ENCODE results near the gene EREG.
"Not testable (repeated sequence)": the region's sequence is repeated elsewhere in the genome, so short reads cannot be mapped to it uniquely, and the experiment has no call there.

Gene EREG

DNA sequence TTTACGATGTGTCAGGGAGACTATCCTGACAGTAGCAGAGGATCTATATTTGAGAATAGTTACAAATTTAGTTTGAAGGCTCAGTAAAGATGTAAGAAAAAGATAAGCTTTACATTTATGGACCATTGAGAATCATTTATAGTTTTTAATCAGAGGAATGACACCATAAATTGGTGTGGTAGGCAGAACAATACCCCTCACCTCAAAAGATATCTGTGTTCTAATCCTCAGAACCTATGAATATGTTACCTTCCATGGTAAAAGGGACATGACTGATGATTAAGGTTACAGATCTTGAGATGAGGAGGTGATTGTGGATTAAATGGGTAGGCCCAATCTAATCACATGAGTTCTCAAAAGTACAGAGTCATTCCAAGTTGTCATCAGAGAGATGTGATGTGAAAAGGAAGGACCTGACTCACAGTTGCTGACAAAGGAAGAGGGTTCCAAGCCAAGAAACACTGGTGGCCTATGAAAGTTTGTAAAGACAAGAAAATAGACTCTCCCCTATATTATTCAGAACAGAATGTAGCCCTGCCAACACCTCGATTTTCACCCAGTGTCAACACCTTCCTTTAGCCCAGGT lies 27.0 kb downstream of the EREG start:
- no peak for DNase-seq

DNA sequence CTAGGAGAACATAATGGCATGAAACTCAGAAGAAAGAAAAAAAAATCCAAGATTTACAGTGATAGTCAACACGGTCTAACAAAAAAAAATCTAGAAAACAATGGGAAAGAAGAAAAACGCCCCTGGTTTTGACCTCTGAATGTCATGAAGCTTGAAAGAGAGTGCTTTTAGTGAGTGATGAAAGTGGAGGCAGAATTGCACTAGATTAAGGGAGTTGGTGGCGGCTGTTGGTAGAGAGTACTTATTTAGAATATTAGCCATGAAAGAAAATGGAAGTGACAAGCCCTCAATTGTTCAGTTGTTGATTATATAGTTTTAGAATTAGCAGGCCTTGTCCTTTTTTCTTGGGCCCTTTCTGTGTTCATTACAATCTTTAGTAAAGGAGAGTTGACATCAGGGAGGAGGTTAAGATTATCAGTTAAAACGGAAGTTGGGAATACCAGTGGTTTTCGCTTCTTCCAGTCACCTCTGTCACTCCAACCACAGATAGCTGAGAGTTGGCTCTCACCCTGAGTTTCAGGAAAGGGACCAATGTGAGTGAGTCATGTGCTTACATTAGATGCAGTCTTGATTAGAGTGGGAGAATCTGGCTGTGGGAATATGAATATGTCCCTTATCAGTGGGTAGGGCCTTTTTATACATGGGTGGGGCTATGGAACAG lies 29.7 kb downstream of the EREG start:
- DNase-seq = no peak

DNA sequence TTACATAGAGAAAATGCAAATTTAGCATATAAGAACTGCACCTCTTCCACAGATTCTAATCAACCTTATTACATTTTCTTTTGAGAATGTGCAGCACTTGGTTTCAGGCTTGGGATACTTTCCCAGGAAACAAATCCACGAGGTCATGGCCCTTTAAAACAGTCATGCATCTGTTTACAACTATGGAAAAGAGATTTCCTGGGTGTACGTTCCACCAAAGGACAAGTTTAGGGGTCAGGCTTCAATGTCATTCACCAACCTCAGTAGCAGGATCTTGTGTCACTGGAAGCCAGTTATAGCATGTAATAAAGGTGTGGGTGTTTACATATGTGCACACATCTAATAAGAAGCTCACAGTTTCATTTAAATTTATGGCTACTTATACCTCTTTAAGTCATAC lies 30.7 kb downstream of the EREG start:
- no peak for DNase-seq

DNA sequence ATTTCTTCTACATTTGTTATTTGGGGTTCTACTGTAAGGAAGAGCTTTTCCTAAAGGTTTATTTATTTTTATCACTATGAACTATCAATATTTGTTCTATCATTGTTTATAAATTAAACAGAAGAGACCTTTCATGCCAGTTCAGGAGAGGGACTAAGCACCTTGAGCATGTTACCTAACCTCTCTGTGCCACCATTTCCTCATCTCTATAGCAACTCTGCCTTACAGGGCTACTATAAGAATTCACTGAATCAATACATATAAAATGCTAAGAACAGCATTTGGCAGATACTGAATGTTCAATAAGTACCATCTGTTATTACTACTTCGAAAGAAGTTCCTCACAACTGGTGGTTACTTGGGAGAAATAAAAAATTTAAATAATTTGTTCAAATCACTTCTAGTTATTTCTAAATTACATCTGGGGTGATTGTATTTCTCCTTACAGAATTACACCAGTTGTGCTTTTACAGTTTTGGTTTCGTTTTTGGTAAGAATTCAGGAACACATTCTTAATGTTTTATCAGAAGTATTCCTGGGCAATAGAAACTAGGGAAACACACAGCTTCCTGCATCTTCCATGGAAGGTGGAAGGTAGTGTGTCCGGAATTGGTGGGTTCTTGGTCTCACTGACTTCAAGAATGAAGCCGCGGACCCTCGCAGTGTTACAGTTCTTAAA lies 32.9 kb downstream of the EREG start:
- no peak for DNase-seq

DNA sequence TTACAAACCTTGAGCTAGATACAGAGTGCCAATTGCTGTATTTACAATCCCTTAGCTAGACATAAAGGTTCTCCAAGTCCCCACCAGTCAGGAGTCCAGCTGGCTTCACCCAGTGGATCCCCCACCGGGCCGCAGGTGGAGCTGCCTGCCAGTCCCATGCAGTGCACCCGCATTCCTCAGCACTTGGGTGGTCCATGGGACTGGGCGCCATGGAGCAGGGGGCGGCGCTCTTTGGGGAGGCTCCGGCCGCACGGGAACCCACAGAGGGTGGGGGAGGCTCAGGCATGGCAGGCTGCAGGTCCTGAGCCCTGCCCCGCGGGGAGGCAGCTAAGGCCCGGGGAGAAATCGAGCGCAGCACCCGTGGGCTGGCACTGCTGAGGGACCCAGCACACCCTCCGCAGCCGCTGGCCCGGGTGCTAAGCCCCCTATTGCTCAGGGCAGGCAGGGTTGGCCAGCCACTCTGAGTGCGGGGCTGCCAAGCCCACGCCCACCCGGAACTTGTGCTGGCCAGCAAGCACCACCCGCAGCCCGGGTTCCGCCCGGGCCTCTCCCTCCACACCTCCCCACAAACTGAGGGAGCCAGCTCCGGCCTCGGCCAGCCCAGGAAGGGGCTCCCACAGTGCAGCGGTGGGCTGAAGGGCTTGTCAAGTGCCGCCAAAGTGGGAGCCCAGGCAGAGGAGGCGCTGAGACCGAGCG lies 34.1 kb downstream of the EREG start:
- not testable (repeated sequence) for DNase-seq

DNA sequence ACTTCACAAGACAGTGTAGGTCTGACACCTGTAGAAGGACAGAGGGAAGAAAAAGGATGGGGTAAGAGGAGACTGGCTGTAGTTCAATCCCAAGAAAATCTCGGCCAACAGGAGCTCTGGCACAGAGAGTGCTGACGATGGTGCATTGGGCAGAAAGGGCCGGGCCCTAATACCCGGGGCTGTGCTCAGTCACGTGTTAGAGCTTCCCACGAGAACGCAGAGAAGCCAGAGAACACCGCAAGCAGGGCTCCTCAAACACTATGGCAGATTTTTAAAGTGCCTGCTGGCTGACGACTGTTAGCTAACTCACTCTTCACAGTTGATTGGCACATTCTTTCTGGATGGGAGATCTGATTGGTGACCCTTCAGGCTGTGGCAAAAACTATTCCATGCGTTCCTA lies 35.5 kb downstream of the EREG start:
- no peak for DNase-seq

DNA sequence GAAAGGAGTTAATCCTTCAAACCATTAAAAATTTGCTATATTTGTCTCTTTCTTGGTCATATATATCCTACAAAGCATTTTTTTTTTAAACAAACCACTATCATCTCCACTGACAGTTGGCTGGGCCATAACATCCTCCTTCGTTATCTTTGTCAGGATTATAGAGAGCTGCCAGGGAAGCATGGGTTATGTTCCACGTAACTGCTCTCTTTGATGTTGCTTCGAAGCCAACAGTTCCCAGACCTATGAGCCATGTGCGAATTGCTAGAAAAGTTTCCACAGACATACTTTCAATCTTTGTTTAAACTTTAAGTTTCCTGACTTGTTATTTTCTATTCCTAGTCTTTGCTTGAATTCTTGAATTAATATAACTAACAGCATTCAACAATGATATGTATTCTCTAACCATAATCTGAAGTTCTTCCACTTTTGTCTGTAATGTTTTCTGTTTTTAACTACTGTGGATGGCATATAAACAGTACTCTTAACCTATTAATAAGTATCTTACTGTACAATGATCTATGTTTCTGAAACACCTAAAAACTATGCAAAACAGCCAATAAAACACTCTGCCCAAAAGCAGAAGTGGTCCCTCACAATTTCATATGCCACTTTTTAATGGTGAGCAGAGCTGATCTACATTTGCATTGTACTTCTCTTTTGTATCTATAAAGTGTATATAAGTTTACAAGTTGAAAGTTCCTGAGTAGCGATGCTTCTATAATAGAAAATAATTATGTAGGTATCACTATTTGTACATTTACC lies 37.9 kb downstream of the EREG start:
- no peak for DNase-seq

DNA sequence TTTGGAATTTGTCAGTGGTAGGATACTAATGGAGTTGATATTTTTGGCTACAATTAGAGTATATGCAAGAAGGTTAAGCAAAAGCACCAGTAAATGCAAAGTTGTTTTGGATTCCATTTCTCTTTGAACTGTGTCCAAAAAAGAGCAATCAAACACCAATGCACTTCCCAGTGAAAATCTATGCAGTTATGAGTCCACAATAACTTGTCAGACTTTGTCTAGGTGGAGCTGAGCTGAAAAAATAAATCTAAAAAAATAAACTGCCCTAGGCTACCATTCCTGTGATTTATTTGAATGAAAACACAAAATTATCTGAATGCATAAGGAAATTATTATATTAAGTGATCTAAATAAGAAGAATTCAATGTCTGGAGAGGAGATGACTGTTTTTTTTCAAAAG lies 42.9 kb downstream of the EREG start:
- DNase-seq = no peak

DNA sequence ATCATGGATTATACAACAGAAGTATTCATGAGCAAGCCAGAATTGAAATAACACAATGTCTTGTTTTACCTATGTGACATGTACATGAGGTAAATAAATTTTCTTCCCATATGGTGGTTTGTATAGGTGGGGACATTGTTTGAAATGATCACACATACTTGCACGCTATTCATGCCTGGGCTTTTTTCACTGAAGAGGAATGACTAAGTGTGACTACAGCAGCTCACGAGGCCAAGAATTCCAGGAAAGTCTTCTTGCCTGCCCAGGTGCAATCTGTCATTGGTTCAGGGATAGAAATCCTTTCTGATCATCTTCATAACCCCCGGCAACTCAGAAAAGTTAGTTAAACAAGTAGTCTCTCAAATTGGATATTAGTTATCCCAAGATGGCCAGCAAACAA lies 43.7 kb downstream of the EREG start:
- no peak for DNase-seq

DNA sequence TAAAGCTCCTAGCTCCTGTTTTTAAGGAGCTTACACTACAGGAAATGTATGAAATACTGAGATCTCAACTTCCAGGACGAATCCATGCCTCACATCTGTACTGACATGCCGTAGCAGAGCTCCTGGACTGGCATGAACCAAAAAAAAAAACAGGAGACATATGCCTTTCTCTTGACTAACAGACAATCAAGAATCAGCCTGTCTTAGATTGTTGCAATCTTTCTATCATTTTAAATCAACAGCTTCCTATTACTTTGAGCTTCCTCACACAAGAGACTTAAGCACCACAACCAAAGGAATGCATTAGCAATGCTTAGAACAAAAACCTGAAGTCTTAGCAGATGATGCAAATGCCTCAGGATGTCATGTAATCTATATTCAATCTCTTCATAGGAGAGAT lies 45.3 kb downstream of the EREG start:
- DNase-seq = no peak

DNA sequence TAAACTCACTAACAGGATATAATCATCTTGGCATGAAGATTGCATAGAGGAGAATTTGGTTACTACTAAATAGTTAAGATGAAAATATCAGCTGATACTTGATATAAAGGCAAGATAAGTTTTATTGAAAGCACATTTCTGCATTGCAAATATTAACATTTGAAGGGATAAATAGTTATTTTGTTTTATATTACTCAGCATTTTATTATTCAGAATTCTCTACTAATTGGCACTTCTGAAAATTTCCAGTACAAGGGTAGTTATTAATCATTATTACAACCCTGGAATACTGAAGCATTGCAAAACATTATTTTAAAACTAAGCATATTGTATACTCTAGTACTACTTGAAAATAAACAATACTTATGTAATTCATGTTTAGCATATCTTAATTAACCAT lies 47.3 kb downstream of the EREG start:
- no peak for DNase-seq

DNA sequence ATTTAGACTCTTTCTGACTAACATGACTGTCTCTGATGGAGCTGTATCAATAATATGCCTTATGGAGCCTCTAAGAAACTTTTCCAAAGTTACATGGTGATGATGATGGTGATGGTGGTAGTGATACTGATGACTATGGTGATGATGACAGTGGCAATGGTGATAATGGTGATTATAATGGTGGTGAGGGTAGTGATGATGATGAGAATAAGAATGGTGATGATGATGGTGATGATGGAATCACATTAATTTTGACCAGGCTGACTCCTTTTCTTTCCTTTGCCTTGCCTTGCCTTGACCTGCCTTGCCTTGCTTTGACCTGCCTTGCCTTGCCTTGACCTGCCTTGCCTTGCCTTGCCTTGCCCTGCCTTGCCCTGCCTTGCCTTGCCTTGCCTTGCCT lies 48.3 kb downstream of the EREG start:
- no peak for DNase-seq

DNA sequence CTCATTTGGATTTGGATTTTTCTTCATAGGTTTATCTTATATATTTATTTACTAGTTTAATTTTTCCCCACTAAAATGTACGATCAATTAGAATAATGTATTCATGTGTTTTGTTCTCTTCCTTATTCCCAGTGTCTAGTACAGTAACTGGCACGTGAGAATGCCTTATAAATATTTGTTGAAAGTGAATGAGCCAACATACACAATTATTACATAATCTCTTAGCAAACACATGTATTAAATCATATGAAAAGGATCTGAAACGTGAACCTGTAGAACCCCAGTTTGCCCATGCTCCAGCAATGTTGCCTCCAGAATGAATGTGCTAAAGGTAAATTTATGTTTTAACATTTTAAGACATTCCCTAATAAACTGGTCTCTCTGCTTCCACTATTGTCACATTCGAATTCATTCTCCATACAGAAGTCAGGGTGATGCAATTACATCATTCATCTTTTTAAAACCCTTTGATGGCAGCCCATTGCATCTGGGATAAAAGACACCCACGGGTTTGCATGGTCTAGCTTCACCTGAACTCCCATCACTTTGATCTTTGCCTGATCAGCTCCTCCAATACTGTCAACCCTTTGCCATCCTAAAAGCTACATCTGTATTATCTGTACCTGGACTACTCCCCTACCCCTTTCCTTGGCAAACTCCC lies 49.3 kb downstream of the EREG start:
- DNase-seq = no peak

DNA sequence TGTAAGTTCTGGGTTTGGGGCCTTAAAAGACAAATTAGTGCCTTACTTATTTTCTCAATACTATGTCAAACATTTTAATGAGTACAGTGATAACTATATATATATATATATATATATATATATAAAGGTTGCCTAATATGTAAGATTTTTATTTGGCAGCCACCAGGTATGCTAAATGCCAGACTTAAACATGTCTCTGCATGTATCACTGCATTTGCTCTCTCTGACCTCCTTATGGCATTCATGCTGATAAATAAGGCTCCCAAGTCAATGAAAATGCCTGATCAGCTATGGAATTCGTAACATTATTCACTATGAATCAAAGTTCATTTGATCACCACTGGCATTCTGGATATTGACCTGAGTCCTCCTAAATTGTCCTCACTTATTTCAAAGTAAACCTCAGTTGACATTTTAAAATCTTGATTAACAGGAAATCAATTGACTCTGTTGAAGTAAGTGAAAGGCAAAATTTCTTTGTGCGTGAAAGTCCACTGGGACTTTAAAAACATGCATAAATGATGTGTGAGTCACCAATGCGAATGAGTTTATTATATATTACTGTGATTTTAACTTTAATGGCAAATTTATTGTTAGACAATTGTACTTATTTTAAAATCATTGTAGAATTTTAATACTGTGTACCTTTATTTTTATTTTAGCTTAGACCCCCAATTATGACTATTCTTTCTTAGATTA lies 50.8 kb downstream of the EREG start:
- DNase-seq = no peak

DNA sequence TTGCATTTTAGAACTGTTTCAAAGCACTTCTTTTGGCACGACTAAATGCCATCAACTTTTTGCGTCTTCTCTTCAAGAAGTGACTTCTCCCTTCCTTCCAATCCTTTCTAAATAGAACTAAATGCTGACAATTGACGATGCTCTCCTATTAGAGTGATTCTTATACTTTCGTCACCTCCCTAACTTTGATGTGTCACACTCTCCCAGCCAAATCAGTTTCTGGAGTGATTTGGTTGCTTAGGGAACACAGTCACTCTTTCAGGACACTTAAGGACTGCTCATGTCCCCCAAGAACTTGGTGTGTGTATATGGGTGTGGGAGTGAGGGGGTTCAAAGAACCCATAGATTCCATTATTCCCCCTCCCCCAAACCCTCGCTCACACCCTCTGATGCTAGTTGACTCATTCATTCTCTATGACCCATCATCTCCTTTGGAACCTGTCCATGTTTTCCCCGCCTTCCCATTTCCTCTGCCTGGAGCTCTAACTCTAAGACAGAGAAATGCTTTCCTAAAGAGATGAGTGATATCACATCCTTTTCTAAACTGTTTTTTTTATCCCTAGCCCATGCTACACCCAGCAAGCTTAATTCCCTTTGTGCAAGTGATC lies 53.2 kb downstream of the EREG start:
- DNase-seq = no peak

DNA sequence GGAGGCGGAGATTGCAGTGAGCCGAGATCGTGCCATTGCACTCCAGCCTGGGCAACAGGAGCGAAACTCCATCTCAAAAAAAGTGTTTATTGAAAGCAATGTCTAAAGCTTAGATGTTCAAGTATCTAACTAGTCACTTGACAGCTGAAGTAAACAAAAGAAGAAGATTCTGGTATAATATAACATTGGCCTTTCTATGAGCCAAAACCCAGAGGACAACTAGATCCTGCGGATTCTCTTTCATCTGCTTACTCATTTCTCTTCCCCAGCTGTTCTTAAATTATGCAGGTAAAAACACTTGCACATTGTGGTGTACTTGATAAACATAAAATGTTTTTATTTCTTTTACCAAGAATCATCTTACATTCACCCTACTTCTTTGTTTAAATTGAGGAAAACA lies 55.9 kb downstream of the EREG start:
- DNase-seq = no peak

DNA sequence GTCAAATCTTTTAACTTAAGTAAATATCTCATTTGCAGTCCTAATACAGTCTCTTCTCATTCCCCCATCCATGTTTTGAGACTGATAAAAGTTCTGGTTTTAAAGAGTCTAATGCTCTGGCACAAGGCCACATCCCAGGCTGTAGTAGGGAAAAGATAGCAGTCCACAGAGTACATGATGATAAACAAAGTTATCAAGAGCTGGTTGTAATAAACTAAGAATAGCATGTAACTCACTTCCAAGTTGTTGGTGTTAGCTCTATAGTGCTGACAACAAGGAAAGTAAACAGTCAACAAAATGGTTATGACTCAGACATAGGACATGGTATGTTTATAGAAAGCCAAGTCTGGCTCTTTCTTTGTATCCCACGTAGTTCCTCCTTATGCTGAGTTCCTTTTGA lies 58.2 kb downstream of the EREG start:
- DNase-seq = no peak

DNA sequence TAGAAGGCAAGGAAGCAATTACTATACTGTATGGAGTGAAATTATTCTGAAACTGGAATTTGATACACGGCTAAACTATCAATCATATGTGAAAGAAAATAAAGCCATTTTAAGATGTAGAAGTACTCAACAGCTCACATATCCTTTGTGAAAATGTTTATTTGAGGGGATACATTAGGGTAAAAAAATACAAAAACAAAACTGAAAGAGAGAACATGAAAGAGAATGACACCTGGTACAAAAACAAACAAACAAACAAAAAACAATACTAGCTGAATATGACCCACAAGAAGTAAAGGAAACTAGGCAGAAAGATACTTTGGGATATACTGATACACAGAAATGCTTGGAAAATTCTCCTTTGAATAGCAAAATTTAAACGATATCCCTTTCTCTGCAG lies 59.2 kb downstream of the EREG start:
- DNase-seq = no peak

DNA sequence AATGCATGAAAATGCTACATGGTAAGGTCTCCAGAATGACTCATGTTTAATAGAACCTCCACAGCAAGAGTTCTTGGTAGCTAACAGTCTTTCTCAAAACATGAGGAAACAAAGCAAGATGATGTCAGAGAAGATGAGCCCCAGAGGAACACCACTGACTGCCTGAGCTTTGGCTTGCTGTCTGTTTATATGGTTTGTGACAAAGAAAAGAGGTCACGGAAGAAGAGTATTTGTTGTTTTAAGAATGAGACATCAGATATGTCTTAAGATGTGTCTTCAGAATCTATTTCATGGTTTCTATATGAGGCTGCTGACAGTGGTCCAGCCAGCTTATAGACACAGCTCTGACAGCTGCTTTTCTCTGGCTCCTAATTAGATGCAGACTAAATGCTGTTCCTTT lies 61.2 kb downstream of the EREG start:
- DNase-seq = no peak

DNA sequence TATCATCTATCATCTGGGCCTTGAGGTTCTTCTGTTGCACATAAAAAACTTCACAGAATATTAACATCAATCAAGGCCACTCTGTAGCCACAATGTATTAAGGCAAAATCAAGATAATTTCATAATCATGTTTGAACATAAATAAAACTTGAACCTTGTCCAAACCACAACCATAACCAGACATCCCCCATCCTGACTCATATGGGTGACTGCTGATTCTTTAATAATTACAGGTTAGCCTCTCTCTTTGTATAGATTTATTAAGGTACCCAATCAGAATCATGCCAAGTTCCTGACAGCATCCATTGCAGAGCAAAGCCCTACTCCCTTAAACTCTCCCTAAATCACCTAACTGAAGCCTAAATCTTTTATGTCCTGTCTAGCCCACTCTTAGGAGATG lies 63.3 kb downstream of the EREG start:
- no peak for DNase-seq

DNA sequence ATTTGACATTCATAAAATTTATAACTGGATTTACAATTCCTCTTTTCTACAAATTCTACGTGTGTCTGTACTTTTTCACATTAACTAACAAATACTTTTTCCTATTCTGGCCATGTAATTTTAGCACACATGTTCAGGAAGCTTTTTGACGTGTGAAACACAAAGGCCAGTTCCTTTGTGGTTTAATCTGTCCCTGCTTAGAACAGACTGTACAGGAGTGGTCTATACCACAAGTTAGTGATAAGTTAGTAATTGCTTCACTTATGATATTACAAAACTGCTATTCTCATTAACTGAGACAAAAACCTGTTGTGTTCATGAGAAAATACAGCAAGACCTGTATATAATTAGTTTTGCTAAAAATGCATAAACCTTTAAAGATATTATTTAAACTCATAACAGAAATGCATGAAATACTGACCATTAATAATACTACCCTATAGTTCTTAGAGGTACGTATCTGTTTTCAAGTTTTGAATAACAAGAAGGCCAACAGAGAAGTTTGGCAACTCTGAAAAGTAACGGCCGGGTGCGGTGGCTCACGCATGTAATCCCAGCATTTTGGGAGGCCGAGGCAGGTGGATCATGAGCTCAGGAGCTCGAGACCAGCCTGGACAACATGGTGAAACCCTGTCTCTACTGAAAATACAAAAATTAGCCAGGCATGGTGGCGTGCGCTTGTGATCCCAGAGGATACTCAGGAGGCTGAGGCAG lies 66.3 kb downstream of the EREG start:
- no peak for DNase-seq
